Left lung (tissue), 10 donors: Measurements from ENCODE around the gene ZNF786. TPM values are rescaled to one million over a fixed set of nuclear protein-coding genes. Genes with fewer than 3 reads are reported as not detected.
A peak's percentile ranks its signal among the peaks of the same experiment; 100 is the strongest.
"Not testable (repeated sequence)": the region's sequence is repeated elsewhere in the genome, so short reads cannot be mapped to it uniquely, and the experiment has no call there.

Experiments used
- ATAC-seq: fragments of 200-7000 bp; cut with Tn5 transposase; one replicate; pipeline ENCODE4 v1.9.1; 2020; ENCODE audit warnings: moderate library complexity
- DNase-seq, 4 donors: peaks; one replicate each; pipeline ENCODE4 v3.0.0-alpha.2; 2013 to 2020
- H3K27ac ChIP-seq, 2 donors: fragments of 200-600 bp; sonication (generic) in 1 of 2; one replicate each; pipeline versions ENCODE4 v1.5.0 to v1.8.0; 2020 to 2021
- H3K27me3 ChIP-seq, 2 donors: fragments of 200-600 bp; sonication (generic) in 1 of 2; one replicate each; pipeline versions ENCODE4 v1.5.0 to v1.8.0; 2020 to 2021
- H3K36me3 ChIP-seq, 2 donors: fragments of 200-600 bp; sonication (generic) in 1 of 2; one replicate each; pipeline versions ENCODE4 v1.5.0 to v1.8.0; 2020 to 2021
- H3K4me1 ChIP-seq, 2 donors: fragments of 200-600 bp; one replicate each; pipeline ENCODE4 v1.8.0; 2021
- H3K4me3 ChIP-seq, 2 donors: fragments of 200-600 bp; sonication (generic) in 1 of 2; one replicate each; pipeline versions ENCODE4 v1.5.0 to v1.8.0; 2020 to 2021; ENCODE audit warnings: mild to moderate bottlenecking in 1 of 2
- H3K9me3 ChIP-seq, 2 donors: fragments of 200-600 bp; sonication (generic) in 1 of 2; one replicate each; pipeline versions ENCODE4 v1.5.0 to v1.8.0; 2020 to 2021
- CTCF ChIP-seq, 2 donors: fragments of 200-600 bp; sonication (generic) in 1 of 2; IDR thresholded peaks; one replicate each; pipeline versions ENCODE4 v1.5.0 to v1.8.0; 2021; ENCODE audit warnings: antibody characterized with exemption in 2 of 2
- intact Hi-C, 2 donors: fragments of 100-400 bp; cut with DNase I; formaldehyde crosslinking; loops; one replicate each; pipeline versions ENCODE4 v1.11.2 to v1.14.2; 2022
- polyA plus RNA-seq, 6 donors: library from polyadenylated mRNA; unstranded; fragments of 120-200 nt; gene quantifications; one replicate each; pipeline ENCODE4 v1.2.1, GENCODE V29; 2013; ENCODE audit not compliant: insufficient read length in 6 of 6
- total RNA-seq, 2 donors: library from RNA; stranded (reverse); fragmentation: NEBNext Ultra II Directional; extraction: Animal tissue kit (Norgen Biotek cat#: 25700); gene quantifications; one replicate each; pipeline ENCODE4 v1.2.1, GENCODE V29; 2021
- donor health status: DM: no; HTN: yes; CAD: no.
- donor health status: DM: no; HTN: no; CAD: no.

ZNF786 gene
- total and polyA plus RNA-seq, 8 donors, result 5.2 to 8.7 (median 6.9) TPM

DNA sequence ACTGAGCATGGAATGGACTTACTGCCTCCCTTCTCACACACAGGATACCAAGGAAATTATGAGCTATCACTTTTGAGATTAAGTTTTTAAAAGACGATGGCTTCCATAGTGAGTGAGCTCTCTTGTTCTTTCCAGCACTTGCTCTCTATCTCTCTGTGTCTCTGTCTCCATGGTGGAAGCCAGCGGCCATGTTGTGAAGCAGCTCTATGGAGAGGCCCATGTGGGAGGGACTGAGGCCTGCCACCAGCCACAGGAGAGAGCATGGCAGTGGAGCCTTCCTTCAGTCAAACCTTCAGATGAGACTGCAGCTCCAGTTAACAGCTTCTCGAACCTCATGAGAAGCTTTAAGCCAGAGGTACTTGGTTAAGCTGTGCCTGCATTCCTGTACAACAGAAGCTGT is 41.7 kb downstream of the ZNF786 start:
- Histone ChIP-seq H3K4me1 (no peaks in the 10 kb centered on the region), H3K27ac (no peak overlapping the region), H3K36me3 (no peaks in the 10 kb centered on the region), H3K4me3 (no peak overlapping the region), H3K27me3 (no peaks in the 10 kb centered on the region), H3K9me3 (no peaks in the 10 kb centered on the region)
- no peak for TF ChIP-seq CTCF (IDR thresholded peaks at IDR 0.05)
- ATAC-seq, result no peak
- intact Hi-C loops, result no loop called here
- DNase-seq, result no peak

DNA sequence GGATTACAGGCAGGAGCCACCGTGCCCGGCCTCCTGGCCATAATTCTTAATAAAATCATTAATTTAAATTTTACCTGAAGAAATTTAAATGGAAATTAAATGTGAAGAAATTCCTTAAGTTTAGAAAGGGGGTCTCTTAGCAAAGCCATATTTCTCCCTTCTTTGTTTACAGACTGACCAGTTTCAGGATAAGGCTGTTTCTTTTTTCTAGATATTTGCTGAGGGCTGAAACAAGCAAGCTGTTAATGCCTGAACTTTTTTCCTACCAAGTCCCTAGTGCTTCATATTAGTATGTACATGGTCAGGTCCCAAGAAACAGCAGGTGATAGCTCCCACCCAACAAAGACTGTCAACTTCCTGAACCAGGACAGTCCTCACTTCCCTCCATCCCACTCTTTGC is 44.1 kb downstream of the ZNF786 start:
- Histone ChIP-seq H3K36me3 (no peaks in the 10 kb centered on the region), H3K27me3 (no peaks in the 10 kb centered on the region), H3K27ac (no peak overlapping the region), H3K9me3 (no peaks in the 10 kb centered on the region), H3K4me3 (no peak overlapping the region), H3K4me1 (no peaks in the 10 kb centered on the region)
- ATAC-seq, result no peak
- no peak for TF ChIP-seq CTCF (IDR thresholded peaks at IDR 0.05)
- intact Hi-C loops, result no loop called here
- DNase-seq, result peak in 2 of 4 donors; percentile 19 to 21

DNA sequence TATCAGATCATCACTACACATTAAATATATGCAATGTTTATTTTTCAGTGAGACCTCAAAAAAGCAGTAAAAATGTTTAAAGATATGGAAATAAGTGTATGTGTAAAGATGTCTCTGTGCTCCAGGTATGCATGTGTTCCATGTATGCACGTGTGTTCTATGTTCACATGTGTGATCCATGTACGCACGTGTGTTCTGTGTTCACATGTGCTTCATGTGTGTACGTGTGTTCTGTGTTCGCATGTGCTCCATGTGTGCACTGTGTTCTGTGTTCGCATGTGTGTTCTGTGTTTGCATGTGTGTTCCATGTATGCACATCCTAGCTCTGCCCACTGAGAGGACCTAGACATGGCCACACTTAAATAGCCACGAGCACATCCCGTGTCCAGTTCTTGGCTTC is 46.6 kb downstream of the ZNF786 start:
- no peak for TF ChIP-seq CTCF (IDR thresholded peaks at IDR 0.05)
- H3K9me3 ChIP-seq, result no peaks in the 10 kb centered on the region
- H3K27ac ChIP-seq, result no peak overlapping the region
- DNase-seq (no peak), ATAC-seq (no peak)
- H3K4me1 ChIP-seq, result no peaks in the 10 kb centered on the region
- H3K36me3 ChIP-seq, result no peaks in the 10 kb centered on the region
- no peaks in the 10 kb centered on the region for H3K27me3 ChIP-seq
- H3K4me3 ChIP-seq, result no peak overlapping the region
- intact Hi-C loops, result no loop called here

- DNase-seq, result no peak
- ATAC-seq, result no peak
- H3K9me3 ChIP-seq, result peaks cover 0 to 8% of the 10 kb centered on the region in 2 donors
- no peaks in the 10 kb centered on the region for H3K27me3 ChIP-seq
- no peak overlapping the region for H3K27ac ChIP-seq
- intact Hi-C loops, result no loop called here
- no peaks in the 10 kb centered on the region for H3K4me1 ChIP-seq
- H3K36me3 ChIP-seq, result no peaks in the 10 kb centered on the region
- TF ChIP-seq CTCF (IDR thresholded peaks at IDR 0.05), result no peak
- no peak overlapping the region for H3K4me3 ChIP-seq
These were observed 49.2 kb downstream of the ZNF786 start for GRCh38 chr7:149041350-149041749.

DNA sequence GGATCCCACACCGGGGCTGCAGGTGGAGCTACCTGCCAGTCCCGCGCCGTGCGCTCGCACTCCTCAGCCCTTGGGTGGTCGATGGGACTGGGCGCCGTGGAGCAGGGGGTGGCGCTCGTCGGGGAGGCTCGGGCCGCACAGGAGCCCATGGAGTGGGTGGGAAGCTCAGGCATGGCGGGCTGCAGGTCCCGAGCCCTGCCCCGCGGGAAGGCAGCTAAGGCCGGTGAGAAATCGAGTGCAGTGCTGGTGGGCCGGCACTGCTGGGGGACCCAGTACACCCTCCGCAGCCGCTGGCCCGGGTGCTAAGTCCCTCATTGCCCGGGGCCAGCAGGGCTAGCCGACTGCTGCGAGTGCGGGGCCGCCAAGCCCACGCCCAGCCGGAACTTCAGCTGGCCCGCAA is 51.9 kb downstream of the ZNF786 start:
- H3K27ac ChIP-seq, DNase-seq, H3K36me3 ChIP-seq, H3K4me3 ChIP-seq, H3K27me3 ChIP-seq, intact Hi-C loops, H3K4me1 ChIP-seq, H3K9me3 ChIP-seq, ATAC-seq: not testable (repeated sequence)

- ATAC-seq (no peak), DNase-seq (no peak)
- H3K4me3 ChIP-seq, result no peak overlapping the region
- TF ChIP-seq CTCF (IDR thresholded peaks at IDR 0.05), result no peak
- H3K36me3 ChIP-seq, result no peaks in the 10 kb centered on the region
- peaks cover 0 to 10% of the 10 kb centered on the region in 2 donors for H3K9me3 ChIP-seq
- H3K4me1 ChIP-seq, result no peaks in the 10 kb centered on the region
- no peak overlapping the region for H3K27ac ChIP-seq
- no peaks in the 10 kb centered on the region for H3K27me3 ChIP-seq
- intact Hi-C loops, result no loop called here
These were observed 53.8 kb downstream of the ZNF786 start for GRCh38 chr7:149036676-149037075.
